ENCODE results near the gene LRG1.
A peak's percentile ranks its signal among the peaks of the same experiment; 100 is the strongest.
"Not testable (repeated sequence)": the region's sequence is repeated elsewhere in the genome, so short reads cannot be mapped to it uniquely, and the experiment has no call there.

The LRG1 gene

GRCh38 chr19:4548238-4548584 is 8.4 kb upstream of the LRG1 start:
- WGBS (ENCODE audit: extremely low coverage, insufficient coverage, low lambda C conversion rate), result no CpG with 5 or more reads among the region's 14 CpGs
- H2BK15ac ChIP-seq (replicated peaks; ENCODE audit: low read depth), result no peak overlapping the region

GRCh38 chr19:4547303-4548237 is 7.7 kb upstream of the LRG1 start:
- H2AK5ac ChIP-seq (ENCODE audit: low read length), result no peak overlapping the region
- H3K36me3 ChIP-seq (ENCODE audit: control insufficient read depth, insufficient read depth, low read length), result no peaks in the 10 kb centered on the region
- no peak overlapping the region for H4K8ac ChIP-seq (ENCODE audit: low read depth, low read length)
- H3K23ac ChIP-seq (ENCODE audit: low read length), result no peak overlapping the region
- H2BK120ac ChIP-seq (ENCODE audit: low read depth, low read length), result no peak overlapping the region
- H3K4ac ChIP-seq (ENCODE audit: low read depth, low read length), result no peak overlapping the region
- H3K56ac ChIP-seq (ENCODE audit: low read length), result no peak overlapping the region
- H3K79me1 ChIP-seq (ENCODE audit: low read length), result no peaks in the 10 kb centered on the region
- no peak overlapping the region for H3K4me2 ChIP-seq (ENCODE audit: low read length)
- H3K9ac ChIP-seq (ENCODE audit: low read length), result no peak overlapping the region
- H2BK5ac ChIP-seq (ENCODE audit: low read length), result no peak overlapping the region
- H3K27ac ChIP-seq (ENCODE audit: low read depth, low read length), result no peak overlapping the region
- no peak overlapping the region for H4K5ac ChIP-seq (ENCODE audit: low read length)
- no peak overlapping the region for H2BK15ac ChIP-seq (replicated peaks; ENCODE audit: low read depth)
- H3K4me3 ChIP-seq (ENCODE audit: low read length), result no peak overlapping the region
- H3K18ac ChIP-seq (ENCODE audit: low read length), result no peak overlapping the region
- DNase-seq, result peak; percentile 45
- no CpG with 5 or more reads among the region's 32 CpGs for WGBS (ENCODE audit: extremely low coverage, insufficient coverage, low lambda C conversion rate)
- no peaks in the 10 kb centered on the region for H3K79me2 ChIP-seq (ENCODE audit: control insufficient read depth, insufficient read depth, low read length)
- no peaks in the 10 kb centered on the region for H3K4me1 ChIP-seq (ENCODE audit: control insufficient read depth, low read depth, low read length)
- no peaks in the 10 kb centered on the region for H3K27me3 ChIP-seq (ENCODE audit: insufficient read depth, low read length, poor library complexity)

More at GRCh38 chr19:4548238-4548584, 8.4 kb upstream of the LRG1 start:
- H2BK5ac ChIP-seq (ENCODE audit: low read length), result no peak overlapping the region
- no peak overlapping the region for H2BK120ac ChIP-seq (ENCODE audit: low read depth, low read length)
- H3K4me2 ChIP-seq (ENCODE audit: low read length), result no peak overlapping the region
- H4K5ac ChIP-seq (ENCODE audit: low read length), result no peak overlapping the region
- DNase-seq, result no peak
- no peak overlapping the region for H3K27ac ChIP-seq (ENCODE audit: low read depth, low read length)
- no peaks in the 10 kb centered on the region for H3K36me3 ChIP-seq (ENCODE audit: control insufficient read depth, insufficient read depth, low read length)
- H3K4ac ChIP-seq (ENCODE audit: low read depth, low read length), result no peak overlapping the region
- no peak overlapping the region for H3K9ac ChIP-seq (ENCODE audit: low read length)
- no peak overlapping the region for H4K8ac ChIP-seq (ENCODE audit: low read depth, low read length)
- no peak overlapping the region for H3K4me3 ChIP-seq (ENCODE audit: low read length)
- H3K27me3 ChIP-seq (ENCODE audit: insufficient read depth, low read length, poor library complexity), result no peaks in the 10 kb centered on the region
- H3K56ac ChIP-seq (ENCODE audit: low read length), result no peak overlapping the region
- no peak overlapping the region for H3K23ac ChIP-seq (ENCODE audit: low read length)
- H2AK5ac ChIP-seq (ENCODE audit: low read length), result no peak overlapping the region
- no peaks in the 10 kb centered on the region for H3K79me1 ChIP-seq (ENCODE audit: low read length)
- H3K4me1 ChIP-seq (ENCODE audit: control insufficient read depth, low read depth, low read length), result no peaks in the 10 kb centered on the region
- H3K18ac ChIP-seq (ENCODE audit: low read length), result no peak overlapping the region
- H3K79me2 ChIP-seq (ENCODE audit: control insufficient read depth, insufficient read depth, low read length), result no peaks in the 10 kb centered on the region

- H3K27me3 ChIP-seq (ENCODE audit: insufficient read depth, low read length, poor library complexity), result no peaks in the 10 kb centered on the region
- H2BK120ac ChIP-seq (ENCODE audit: low read depth, low read length), result no peak overlapping the region
- H3K4me1 ChIP-seq (ENCODE audit: control insufficient read depth, low read depth, low read length), result no peaks in the 10 kb centered on the region
- H3K4me3 ChIP-seq (ENCODE audit: low read length), result no peak overlapping the region
- H3K18ac ChIP-seq (ENCODE audit: low read length), result no peak overlapping the region
- no peak overlapping the region for H3K56ac ChIP-seq (ENCODE audit: low read length)
- no peak overlapping the region for H3K27ac ChIP-seq (ENCODE audit: low read depth, low read length)
- no peaks in the 10 kb centered on the region for H3K79me1 ChIP-seq (ENCODE audit: low read length)
- no peak overlapping the region for H2AK5ac ChIP-seq (ENCODE audit: low read length)
- H4K5ac ChIP-seq (ENCODE audit: low read length), result no peak overlapping the region
- H3K4me2 ChIP-seq (ENCODE audit: low read length), result no peak overlapping the region
- no peak overlapping the region for H4K8ac ChIP-seq (ENCODE audit: low read depth, low read length)
- no peak overlapping the region for H3K9ac ChIP-seq (ENCODE audit: low read length)
- no peak overlapping the region for H3K23ac ChIP-seq (ENCODE audit: low read length)
- WGBS (ENCODE audit: extremely low coverage, insufficient coverage, low lambda C conversion rate), result no CpG with 5 or more reads among the region's 87 CpGs
- H2BK5ac ChIP-seq (ENCODE audit: low read length), result no peak overlapping the region
- H3K79me2 ChIP-seq (ENCODE audit: control insufficient read depth, insufficient read depth, low read length), result no peaks in the 10 kb centered on the region
- H2BK15ac ChIP-seq (replicated peaks; ENCODE audit: low read depth), result no peak overlapping the region
- no peak overlapping the region for H3K4ac ChIP-seq (ENCODE audit: low read depth, low read length)
- H3K36me3 ChIP-seq (ENCODE audit: control insufficient read depth, insufficient read depth, low read length), result no peaks in the 10 kb centered on the region
- DNase-seq, result no peak
Observed at GRCh38 chr19:4543842-4544647, 4.2 kb upstream of the LRG1 start.

GRCh38 chr19:4542896-4543841 is 3.3 kb upstream of the LRG1 start:
- Histone ChIP-seq H3K4me1 (ENCODE audit: control insufficient read depth, low read depth, low read length) (no peaks in the 10 kb centered on the region), H4K8ac (ENCODE audit: low read depth, low read length) (no peak overlapping the region), H2BK15ac (replicated peaks; ENCODE audit: low read depth) (no peak overlapping the region)

GRCh38 chr19:4541806-4542145 is 1.9 kb upstream of the LRG1 start:
- H2AK5ac ChIP-seq (ENCODE audit: low read length); H3K9ac ChIP-seq (ENCODE audit: low read length); H3K79me2 ChIP-seq (ENCODE audit: control insufficient read depth, insufficient read depth, low read length); H3K4ac ChIP-seq (ENCODE audit: low read depth, low read length); H4K5ac ChIP-seq (ENCODE audit: low read length); H2BK120ac ChIP-seq (ENCODE audit: low read depth, low read length); H3K27ac ChIP-seq (ENCODE audit: low read depth, low read length); H2BK5ac ChIP-seq (ENCODE audit: low read length); H3K4me2 ChIP-seq (ENCODE audit: low read length); H3K36me3 ChIP-seq (ENCODE audit: control insufficient read depth, insufficient read depth, low read length); H3K56ac ChIP-seq (ENCODE audit: low read length); H3K4me1 ChIP-seq (ENCODE audit: control insufficient read depth, low read depth, low read length); H2BK15ac ChIP-seq (replicated peaks; ENCODE audit: low read depth); H3K4me3 ChIP-seq (ENCODE audit: low read length); H4K8ac ChIP-seq (ENCODE audit: low read depth, low read length); H3K27me3 ChIP-seq (ENCODE audit: insufficient read depth, low read length, poor library complexity); DNase-seq; H3K79me1 ChIP-seq (ENCODE audit: low read length); H3K23ac ChIP-seq (ENCODE audit: low read length); H3K18ac ChIP-seq (ENCODE audit: low read length): not testable (repeated sequence)
- WGBS (ENCODE audit: extremely low coverage, insufficient coverage, low lambda C conversion rate), result no CpG with 5 or more reads among the region's 12 CpGs

More at GRCh38 chr19:4542896-4543841, 3.3 kb upstream of the LRG1 start:
- H2AK5ac ChIP-seq (ENCODE audit: low read length), result no peak overlapping the region
- H3K9ac ChIP-seq (ENCODE audit: low read length), result no peak overlapping the region
- no peak overlapping the region for H3K4ac ChIP-seq (ENCODE audit: low read depth, low read length)
- no CpG with 5 or more reads among the region's 77 CpGs for WGBS (ENCODE audit: extremely low coverage, insufficient coverage, low lambda C conversion rate)
- no peak overlapping the region for H3K18ac ChIP-seq (ENCODE audit: low read length)
- H3K56ac ChIP-seq (ENCODE audit: low read length), result no peak overlapping the region
- H3K23ac ChIP-seq (ENCODE audit: low read length), result no peak overlapping the region
- H3K4me2 ChIP-seq (ENCODE audit: low read length), result no peak overlapping the region
- H4K5ac ChIP-seq (ENCODE audit: low read length), result no peak overlapping the region
- H3K36me3 ChIP-seq (ENCODE audit: control insufficient read depth, insufficient read depth, low read length), result no peaks in the 10 kb centered on the region
- no peak overlapping the region for H3K27ac ChIP-seq (ENCODE audit: low read depth, low read length)
- no peaks in the 10 kb centered on the region for H3K79me2 ChIP-seq (ENCODE audit: control insufficient read depth, insufficient read depth, low read length)
- H2BK120ac ChIP-seq (ENCODE audit: low read depth, low read length), result no peak overlapping the region
- H3K27me3 ChIP-seq (ENCODE audit: insufficient read depth, low read length, poor library complexity), result no peaks in the 10 kb centered on the region
- H3K4me3 ChIP-seq (ENCODE audit: low read length), result no peak overlapping the region
- no peaks in the 10 kb centered on the region for H3K79me1 ChIP-seq (ENCODE audit: low read length)
- H2BK5ac ChIP-seq (ENCODE audit: low read length), result no peak overlapping the region
- no peak for DNase-seq
